Right lobe of liver (tissue), 4 donors: ENCODE measurements around the gene PAX1.

Experiments
- CTCF ChIP-seq, 4 donors: fragments of 200-600 bp in 3 of 4; fragments of 450-650 bp in 1 of 4; IDR thresholded peaks; one replicate each; pipeline versions ENCODE4 v1.5.1 to v1.8.0; 2016 to 2022; ENCODE audit warnings: antibody characterized with exemption in 4 of 4, mild to moderate bottlenecking in 2 of 4
- POLR2A ChIP-seq: fragments of 450-650 bp; IDR thresholded peaks from one replicate; pipeline ENCODE4 v1.6.1; 2017; ENCODE audit warnings: antibody characterized with exemption, mild to moderate bottlenecking
- donor health status: DM: no; HTN: no; CAD: no.
- donor health status: DM: no; HTN: no; CAD: no.
- donor health status: DM: no; HTN: yes; CAD: no.

- no peak for TF ChIP-seq CTCF (IDR thresholded peaks at IDR 0.05)
- TF ChIP-seq POLR2A = no peak
These were observed 23.5 kb upstream of the PAX1 start for GRCh38 chr20:21681922-21682318.
